HG03103 (cell line): ENCODE measurements around the gene MBLAC1.

Experiments
- ATAC-seq: cut with Tn5 transposase; IDR thresholded peaks from one replicate; pipeline ENCODE4 v1.9.1; 2021; ENCODE audit warnings: low read depth; ENCODE audit not compliant: unreplicated experiment

MBLAC1 gene

GRCh38 chr7:100095289-100095688, 31.5 kb upstream of the MBLAC1 start:
- no peak for ATAC-seq

DNA sequence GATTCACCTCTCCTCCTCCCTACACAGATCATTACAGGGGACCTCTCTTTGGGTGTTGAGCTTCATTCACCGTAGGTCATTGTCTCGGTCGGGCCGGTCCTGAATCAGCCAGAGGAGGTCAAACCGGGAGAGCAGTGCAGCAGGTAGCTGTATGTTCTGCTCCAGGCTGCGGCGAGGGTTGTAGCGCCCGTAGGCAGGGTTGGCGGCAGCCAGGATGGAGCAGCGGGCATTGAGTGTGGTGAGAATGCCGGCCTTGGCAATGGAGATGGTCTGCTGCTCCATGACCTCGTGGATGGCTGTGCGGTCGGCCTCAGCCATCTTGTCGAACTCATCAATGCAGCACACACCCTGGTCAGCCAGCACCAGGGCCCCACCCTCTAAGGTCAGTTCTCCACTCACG, 31.1 kb upstream of the MBLAC1 start:
- no peak for ATAC-seq

DNA sequence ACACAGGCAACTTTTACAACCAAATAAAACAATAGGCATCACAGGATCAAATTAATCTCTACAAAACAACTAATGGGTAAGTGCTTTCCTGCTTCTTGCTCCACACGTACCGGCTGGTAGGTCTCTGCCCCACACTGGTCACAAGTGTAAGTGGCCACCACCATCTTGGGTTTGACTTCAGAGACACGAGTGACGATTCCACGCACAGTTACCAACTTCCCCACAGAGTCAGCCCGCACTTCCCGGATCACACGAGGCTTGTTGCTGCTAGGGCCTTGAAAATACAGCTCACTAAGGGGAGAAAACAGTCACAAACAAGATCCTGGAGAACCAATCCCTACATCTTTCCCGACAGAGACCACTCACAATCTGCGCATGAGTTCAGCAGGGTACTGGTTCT, 27.9 kb upstream of the MBLAC1 start:
- no peak for ATAC-seq

DNA sequence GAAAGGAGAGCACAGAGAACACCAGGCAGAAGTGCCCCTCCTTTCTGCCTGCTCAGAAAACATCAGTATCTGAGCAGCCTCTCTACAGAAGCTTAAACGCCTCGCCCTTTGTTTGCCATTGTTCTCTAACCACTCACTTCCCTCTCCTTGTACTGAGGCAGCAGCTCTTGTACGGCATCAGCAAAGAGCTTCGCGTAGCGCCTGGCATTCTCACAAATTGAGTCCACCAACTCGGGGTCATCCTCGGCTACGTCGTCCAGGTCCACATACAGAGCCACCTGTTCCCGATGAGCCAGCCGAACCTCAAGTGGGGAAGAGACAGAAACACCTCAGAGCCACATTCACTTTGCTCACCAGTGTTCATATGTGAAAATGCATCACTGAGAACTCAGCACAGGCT, 27.3 kb upstream of the MBLAC1 start:
- ATAC-seq, result no peak

DNA sequence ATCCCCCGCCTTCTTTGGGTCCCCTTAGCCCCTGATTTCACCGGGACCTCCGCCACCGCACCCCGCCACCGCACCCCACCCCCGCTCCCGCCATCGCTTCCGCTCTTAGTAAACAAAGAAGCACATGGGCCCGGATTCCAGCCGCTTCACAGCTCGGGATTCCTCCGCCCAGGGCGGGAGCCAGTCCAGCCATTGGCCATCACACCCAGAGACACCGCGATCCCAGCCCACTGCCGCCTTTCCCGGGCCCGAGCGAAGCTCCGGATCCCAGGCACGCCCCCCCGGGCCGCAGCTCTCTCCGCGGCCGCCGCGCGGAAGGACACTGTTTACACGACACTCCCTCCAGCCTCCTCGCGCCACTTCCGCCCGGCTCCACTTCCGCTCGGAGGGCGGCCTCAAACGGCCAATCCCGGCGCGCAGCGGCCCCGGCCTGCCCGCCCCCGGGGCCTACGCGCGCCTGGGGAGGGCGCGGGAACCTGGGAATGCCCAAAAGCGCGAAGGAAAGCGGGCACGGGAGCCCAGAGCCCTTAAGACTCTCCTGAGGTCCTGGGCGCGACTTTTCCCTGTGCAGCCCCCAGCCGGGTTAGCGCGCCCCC, 26.2 kb upstream of the MBLAC1 start:
- peak; percentile 52 for ATAC-seq

GRCh38 chr7:100101016-100101862, 25.5 kb upstream of the MBLAC1 start, which contains the start of the genes AP4M1 and MCM7:
Gene AP4M1, plus strand, starts transcription at chr7:100101643. Its CDS starts 72 bp downstream, at chr7:100101715.
Gene MCM7, minus strand, starts transcription at chr7:100101397. Its CDS starts 103 bp downstream, at chr7:100101294.
- ATAC-seq, result peak; percentile 83

GRCh38 chr7:100102950-100103840, 23.6 kb upstream of the MBLAC1 start:
- ATAC-seq, result no peak

GRCh38 chr7:100105534-100105933, 21.2 kb upstream of the MBLAC1 start:
- no peak for ATAC-seq

DNA sequence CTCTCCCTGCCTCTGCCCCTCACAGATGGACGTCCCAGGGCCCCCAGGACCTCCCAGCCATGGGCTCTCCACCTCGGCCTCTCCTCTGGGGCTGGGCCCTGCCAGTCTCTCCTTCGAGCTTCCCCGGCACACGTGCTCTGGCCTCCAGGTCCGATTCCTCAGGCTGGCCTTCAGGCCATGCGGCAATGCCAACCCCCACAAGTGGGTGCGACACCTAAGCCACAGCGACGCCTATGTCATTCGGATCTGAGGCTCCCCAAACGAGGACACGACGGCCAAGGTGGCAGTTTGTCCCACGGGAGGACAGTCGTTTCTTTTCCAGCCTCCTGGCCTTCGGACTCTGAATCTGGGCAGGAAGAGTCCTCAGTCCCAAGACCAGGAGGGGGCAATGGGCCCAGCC, 20.1 kb upstream of the MBLAC1 start:
- ATAC-seq, result no peak

DNA sequence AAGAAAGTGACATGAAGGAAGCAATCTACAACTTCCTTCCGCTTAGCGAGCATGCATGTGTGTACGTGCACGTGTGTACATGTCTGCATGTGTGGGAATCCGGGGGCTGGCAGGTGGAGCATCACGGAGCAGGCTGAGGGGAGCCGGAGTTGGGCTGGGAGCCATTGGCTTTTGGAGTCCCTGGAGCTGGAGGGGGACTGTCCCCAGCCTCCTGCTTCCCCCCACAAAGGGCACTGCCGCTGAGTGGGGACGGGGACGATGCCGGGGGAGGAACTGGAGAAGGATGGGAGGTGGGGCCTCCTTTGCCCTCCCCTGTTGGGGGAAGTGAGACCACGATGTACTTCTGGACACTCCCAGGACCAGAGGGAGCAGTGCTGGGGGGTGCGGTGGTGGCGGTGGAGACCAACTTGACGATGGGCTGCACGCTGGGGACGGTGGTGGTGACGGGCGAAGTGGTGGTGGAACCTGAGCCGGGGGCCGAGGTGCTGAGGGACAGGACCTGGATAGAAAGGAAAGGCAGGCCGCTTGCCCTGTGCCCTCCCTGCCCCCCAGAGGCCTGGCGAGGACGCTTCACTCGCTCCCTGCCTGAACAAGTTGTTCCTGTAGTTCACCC, 19.5 kb upstream of the MBLAC1 start:
- no peak for ATAC-seq

GRCh38 chr7:100107890-100108289, 18.9 kb upstream of the MBLAC1 start:
- no peak for ATAC-seq

DNA sequence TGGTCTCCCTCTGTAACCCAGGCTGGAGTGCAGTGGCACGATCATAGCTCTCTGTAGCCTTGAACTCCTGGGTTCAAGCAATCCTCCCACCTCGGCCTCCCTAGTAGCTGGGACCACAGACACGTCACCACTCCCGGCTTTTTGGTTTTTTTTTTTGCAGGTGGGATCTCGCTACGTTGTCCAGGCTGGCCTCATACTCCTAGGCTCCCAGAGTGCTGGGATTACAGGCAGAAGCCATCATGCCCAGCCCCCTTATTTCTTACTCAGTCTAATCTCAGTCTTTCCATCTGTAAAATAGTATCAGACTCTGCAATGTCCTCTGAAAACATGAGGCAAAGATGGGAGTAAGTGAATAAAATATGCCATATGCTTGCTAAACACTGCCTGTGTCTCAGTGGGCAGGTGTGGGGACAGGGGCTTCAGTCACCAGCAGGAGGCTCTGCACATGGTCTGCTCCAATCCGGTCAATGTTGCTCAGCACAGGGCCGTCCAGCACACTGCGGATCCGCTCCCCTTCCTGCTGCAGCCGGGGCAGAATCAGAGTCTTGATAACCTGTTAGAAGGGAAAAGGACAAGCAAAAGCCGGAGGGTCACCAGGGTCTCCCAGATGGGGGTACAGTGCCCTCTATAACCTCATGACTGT, 17.1 kb upstream of the MBLAC1 start:
- no peak for ATAC-seq

DNA sequence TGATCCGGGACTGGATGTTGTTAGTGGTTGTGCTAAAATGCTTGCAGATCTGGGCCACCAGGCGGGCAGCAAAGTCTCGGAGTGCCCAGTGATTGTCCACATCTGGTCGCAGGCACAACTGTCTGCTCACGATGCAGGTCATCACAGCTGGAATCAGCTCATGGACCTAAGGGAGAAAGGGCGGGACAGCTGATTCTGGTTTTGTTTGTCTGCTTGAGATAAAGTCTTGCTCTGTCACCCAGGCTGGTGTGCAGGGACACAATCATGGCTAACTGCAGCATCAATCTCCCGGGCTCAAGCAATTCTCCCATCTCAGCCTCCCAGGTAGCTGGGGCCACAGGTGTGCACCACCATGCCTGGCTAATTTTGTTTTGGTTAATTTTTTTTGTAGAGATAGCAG, 15.6 kb upstream of the MBLAC1 start:
- ATAC-seq, result no peak

GRCh38 chr7:100111914-100112313, 14.9 kb upstream of the MBLAC1 start:
- no peak for ATAC-seq

DNA sequence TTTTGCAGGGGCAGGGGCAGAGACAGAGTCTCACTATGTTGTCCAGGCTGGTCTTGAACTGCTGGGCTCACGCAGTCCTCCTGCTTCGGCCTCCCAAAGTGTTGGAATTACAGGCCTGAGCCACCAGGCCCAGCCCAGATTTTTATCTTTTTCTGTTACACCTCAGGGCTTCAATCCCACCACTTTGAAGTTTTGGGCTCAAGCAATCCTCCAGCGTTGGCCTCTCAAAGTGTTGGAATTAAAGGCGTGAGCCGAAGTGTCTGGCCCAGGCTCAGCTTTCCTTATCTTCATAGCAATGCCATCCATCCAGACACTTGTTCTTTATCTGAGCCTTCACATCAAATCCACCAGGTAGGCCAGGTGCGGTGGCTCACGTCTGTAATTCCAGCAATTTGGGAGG, 11.7 kb upstream of the MBLAC1 start:
- no peak for ATAC-seq

- no peak for ATAC-seq
Measured at GRCh38 chr7:100118388-100119071, 8.2 kb upstream of the MBLAC1 start.

DNA sequence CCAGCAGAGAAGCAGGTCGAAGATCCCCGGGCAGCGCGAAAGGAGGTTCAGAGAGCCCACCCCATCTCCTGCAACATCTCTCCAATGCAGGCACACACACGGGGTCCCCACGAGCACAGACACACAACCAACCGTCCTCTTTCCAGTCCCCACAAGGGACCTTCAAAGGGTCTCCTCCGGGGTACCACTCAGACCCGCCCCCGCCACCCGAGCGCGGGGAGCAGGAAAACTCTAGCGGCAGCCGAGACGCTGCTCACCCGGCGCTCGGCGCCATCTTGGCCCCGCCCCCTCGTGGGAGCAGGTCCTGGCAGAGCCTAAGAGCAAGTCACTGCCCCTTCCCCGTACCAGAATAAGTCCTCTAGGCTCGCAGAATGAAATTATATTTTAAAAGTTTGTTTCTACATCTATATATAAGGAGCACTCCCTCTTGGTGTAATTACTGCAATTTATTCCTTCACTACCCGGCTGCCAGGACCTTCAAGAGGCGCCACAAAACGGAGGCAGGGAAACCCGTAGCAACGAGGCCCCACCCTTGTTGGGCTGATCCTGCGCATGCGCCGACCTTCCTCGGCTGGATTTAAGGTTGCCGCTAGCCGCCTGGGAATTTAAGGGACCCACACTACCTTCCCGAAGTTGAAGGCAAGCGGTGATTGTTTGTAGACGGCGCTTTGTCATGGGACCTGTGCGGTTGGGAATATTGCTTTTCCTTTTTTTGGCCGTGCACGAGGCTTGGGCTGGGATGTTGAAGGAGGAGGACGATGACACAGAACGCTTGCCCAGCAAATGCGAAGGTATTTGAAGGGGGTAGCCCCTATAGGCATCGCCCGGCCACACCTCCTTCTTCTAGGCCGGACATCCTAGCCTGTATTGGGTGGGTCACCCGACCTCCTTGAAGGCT, 7.4 kb upstream of the MBLAC1 start, which contains the start of the genes CNPY4 and TAF6:
Gene CNPY4 (plus strand): TSS at position 563 of the 898 bp plus-strand sequence. CDS start 111 bp downstream, at position 674.
Gene TAF6 (minus strand): TSS at position 287 of the 898 bp plus-strand sequence. CDS start 5,149 bp downstream, outside the sequence.
- ATAC-seq, result peak; percentile 62
